ENCODE results near the gene CPPED1. TPM values are rescaled to one million over a fixed set of nuclear protein-coding genes. Genes with fewer than 3 reads are reported as not detected.
"Not testable (repeated sequence)": the region's sequence is repeated elsewhere in the genome, so short reads cannot be mapped to it uniquely, and the experiment has no call there.

CPPED1 gene
- total RNA-seq, result 12.1 TPM
- long read RNA-seq, full-length matches to known transcripts, result 24 of 26 reads
- long read RNA-seq, partial matches to known transcripts, result 1 of 26 reads
- long read RNA-seq, other reads (novel, unspliced or antisense), result 1 of 26 reads

- peak; percentile 99 for ATAC-seq (ENCODE audit: poor library complexity)
- intact Hi-C loops (cut with DNase I), result no loop called here
Measured at GRCh38 chr16:12803203-12804093, at the start of gene CPPED1. CPPED1 (minus strand) TSS chr16:12803887; CDS start chr16:12803776, 111 bp downstream.

GRCh38 chr16:12850186-12850585 is 46.5 kb upstream of the CPPED1 start:
- intact Hi-C loops (cut with DNase I), result no loop called here
- no peak for DNase-seq
- ATAC-seq (ENCODE audit: poor library complexity), result no peak

More at GRCh38 chr16:12803203-12804093, at the start of gene CPPED1:
- peak; percentile 97 for DNase-seq

- intact Hi-C loops (cut with DNase I), result no loop called here
- DNase-seq (no peak), ATAC-seq (ENCODE audit: poor library complexity) (no peak)
Measured at GRCh38 chr16:12846592-12846991, 42.9 kb upstream of the CPPED1 start.

- ATAC-seq (ENCODE audit: poor library complexity) (no peak), DNase-seq (no peak)
- intact Hi-C loops (cut with DNase I), result no loop called here
Measured at GRCh38 chr16:12845282-12845681, 41.6 kb upstream of the CPPED1 start.

- intact Hi-C loops (cut with DNase I), result no loop called here
- ATAC-seq (ENCODE audit: poor library complexity), result no peak
- DNase-seq, result no peak
Measured at GRCh38 chr16:12837756-12838155, 34.1 kb upstream of the CPPED1 start.

- DNase-seq (no peak), ATAC-seq (ENCODE audit: poor library complexity) (no peak)
- intact Hi-C loops (cut with DNase I), result no loop called here
Measured at GRCh38 chr16:12837291-12837690, 33.6 kb upstream of the CPPED1 start.

GRCh38 chr16:12833926-12834325 is 30.2 kb upstream of the CPPED1 start:
- no peak for DNase-seq
- no peak for ATAC-seq (ENCODE audit: poor library complexity)
- intact Hi-C loops (cut with DNase I), result no loop called here

- intact Hi-C loops (cut with DNase I), result no loop called here
- DNase-seq (no peak), ATAC-seq (ENCODE audit: poor library complexity) (no peak)
Measured at GRCh38 chr16:12829096-12829888, 25.6 kb upstream of the CPPED1 start.

GRCh38 chr16:12828206-12828605 is 24.5 kb upstream of the CPPED1 start:
- DNase-seq, result no peak
- no peak for ATAC-seq (ENCODE audit: poor library complexity)
- intact Hi-C loops (cut with DNase I), result no loop called here

GRCh38 chr16:12826559-12826958 is 22.9 kb upstream of the CPPED1 start:
- ATAC-seq (ENCODE audit: poor library complexity) (no peak), DNase-seq (no peak)
- intact Hi-C loops (cut with DNase I), result no loop called here

- intact Hi-C loops (cut with DNase I), result loop anchor here (5.0 kb wide), 2 partner anchors 247 to 357 kb away; no protein-coding TSS in a partner anchor
- ATAC-seq (ENCODE audit: poor library complexity) (peak; percentile 75), DNase-seq (peak; percentile 79)
Measured at GRCh38 chr16:12819126-12820117, 15.7 kb upstream of the CPPED1 start.

GRCh38 chr16:12818326-12818725 is 14.6 kb upstream of the CPPED1 start:
- DNase-seq, result no peak
- no peak for ATAC-seq (ENCODE audit: poor library complexity)
- intact Hi-C loops (cut with DNase I), result loop anchor here (5.0 kb wide), 1 partner anchor 246 kb away; no protein-coding TSS in a partner anchor

GRCh38 chr16:12816791-12817214 is 13.1 kb upstream of the CPPED1 start:
- DNase-seq (peak; percentile 53), ATAC-seq (ENCODE audit: poor library complexity) (peak; percentile 64)
- intact Hi-C loops (cut with DNase I), result loop anchor here (5.0 kb wide), 1 partner anchor 245 kb away; no protein-coding TSS in a partner anchor

- ATAC-seq (ENCODE audit: poor library complexity) (peak; percentile 56), DNase-seq (no peak)
- intact Hi-C loops (cut with DNase I), result loop anchor here (5.0 kb wide), 1 partner anchor 243 kb away; no protein-coding TSS in a partner anchor
Measured at GRCh38 chr16:12815361-12815760, 11.7 kb upstream of the CPPED1 start.

- DNase-seq; ATAC-seq (ENCODE audit: poor library complexity); intact Hi-C loops (cut with DNase I): not testable (repeated sequence)
Measured at GRCh38 chr16:12813734-12814133, 10.0 kb upstream of the CPPED1 start.

- intact Hi-C loops (cut with DNase I); ATAC-seq (ENCODE audit: poor library complexity); DNase-seq: not testable (repeated sequence)
Measured at GRCh38 chr16:12813321-12813720, 9.6 kb upstream of the CPPED1 start.

- ATAC-seq (ENCODE audit: poor library complexity), result no peak
- no peak for DNase-seq
- intact Hi-C loops (cut with DNase I), result no loop called here
Measured at GRCh38 chr16:12811441-12812383, 8.0 kb upstream of the CPPED1 start.
